ENCODE measurements around the gene E4F1. TPM values are rescaled to one million over a fixed set of nuclear protein-coding genes. Genes with fewer than 3 reads are reported as not detected.

Gene E4F1
- total and polyA plus RNA-seq, 2 of the 13 experiments (the other 11 are each of a cell fraction or from before 2014, with no cell fraction given): 13.8 to 19.5 TPM

- TF ChIP-seq ZBTB8A (CRISPR knock-in tag; IDR thresholded peaks at IDR 0.05; ENCODE audit: borderline replicate concordance, low read depth) (no peak), POLR2AphosphoS5 (IDR thresholded peaks at IDR 0.05; ENCODE audit: low read depth, low read length) (peak; percentile 64), HBP1 (CRISPR knock-in tag; IDR thresholded peaks at IDR 0.05; ENCODE audit: low read depth) (no peak), KDM5A (IDR thresholded peaks at IDR 0.05; ENCODE audit: borderline replicate concordance, low read length) (no peak; the same call in 1 of the 2 replicates), MAFK (conservative IDR thresholded peaks at IDR 0.05 in 1 of 2, IDR thresholded peaks at IDR 0.05 in 1 of 2; ENCODE audit: low read length in 2 of 2) (no peak), SOX5 (CRISPR knock-in tag; IDR thresholded peaks at IDR 0.05; ENCODE audit: borderline replicate concordance) (peak; percentile 68; the same call in 1 of the 2 replicates), RXRB (CRISPR knock-in tag; IDR thresholded peaks at IDR 0.05; ENCODE audit: borderline replicate concordance) (peak; percentile 88), CBFB (CRISPR knock-in tag; IDR thresholded peaks at IDR 0.05) (peak; percentile 88), RNF2 (conservative IDR thresholded peaks at IDR 0.05; ENCODE audit: low read depth) (no peak), GMEB2 (CRISPR knock-in tag; IDR thresholded peaks at IDR 0.05; ENCODE audit: low read depth) (no peak), TFAP4 (IDR thresholded peaks at IDR 0.05; ENCODE audit: borderline replicate concordance, low read depth) (peak; percentile 73; the same call in 1 of the 2 replicates), AHDC1 (CRISPR knock-in tag; IDR thresholded peaks at IDR 0.05; ENCODE audit: borderline replicate concordance) (peak; percentile 16; the same call in 1 of the 2 replicates), ZBTB1 (CRISPR knock-in tag; IDR thresholded peaks at IDR 0.05; ENCODE audit: borderline replicate concordance) (no peak), ZNF263 (CRISPR knock-in tag; IDR thresholded peaks at IDR 0.05) (no peak), ZSCAN21 (CRISPR knock-in tag; IDR thresholded peaks at IDR 0.05; ENCODE audit: borderline replicate concordance) (no peak), ZNF614 (CRISPR knock-in tag; IDR thresholded peaks at IDR 0.05; ENCODE audit: borderline replicate concordance) (0 out of 2 replicates have a peak, but pooled peaks have one; percentile 39), ZNF580 (CRISPR knock-in tag; IDR thresholded peaks at IDR 0.05; ENCODE audit: borderline replicate concordance, low read depth) (no peak), ATF5 (CRISPR knock-in tag; IDR thresholded peaks at IDR 0.05; ENCODE audit: low read depth) (no peak), ZNF674 (CRISPR knock-in tag; IDR thresholded peaks at IDR 0.05; ENCODE audit: low read depth) (no peak)
Observed at GRCh38 chr16:2226245-2226793, 2.9 kb downstream of the E4F1 start (continued).
